Measurements from ENCODE around the gene ARHGAP24. TPM values are rescaled to one million over a fixed set of nuclear protein-coding genes. Genes with fewer than 3 reads are reported as not detected.

The ARHGAP24 gene
- total and polyA plus RNA-seq, 2 of the 13 experiments (the other 11 are each of a cell fraction or from before 2014, with no cell fraction given), result 0.07 to 0.55 TPM

DNA sequence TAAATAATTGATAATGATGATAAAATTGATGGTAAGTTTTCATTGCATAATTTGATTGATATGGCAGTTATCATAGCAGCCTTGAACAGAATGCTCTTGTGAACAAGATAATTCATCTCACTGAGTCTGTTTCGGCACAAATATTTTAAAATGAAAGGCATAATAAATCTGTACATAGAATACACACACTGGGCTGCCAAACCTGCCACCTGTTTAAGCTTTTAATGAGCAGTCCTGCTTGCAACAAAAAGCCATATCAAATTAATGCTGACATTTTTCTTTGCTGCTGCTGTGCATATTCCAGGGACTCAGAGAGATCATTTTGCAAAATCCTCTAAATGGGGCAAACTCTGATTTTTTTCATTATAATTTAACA lies 201.1 kb downstream of the ARHGAP24 start:
- Histone ChIP-seq H3K4me2 (ENCODE audit: low read depth, low read length) (no peak overlapping the region), H3K9me3 (ENCODE audit: low read length) (no peaks in the 10 kb centered on the region), H3K27ac (ENCODE audit: extremely low read length, insufficient read depth, low read length) (no peak overlapping the region), H3K9ac (ENCODE audit: insufficient read depth, low read depth, low read length) (no peak overlapping the region), H3K4me3 (replicated peaks in 1 of 3; ENCODE audit: insufficient read depth in 1 of 3, low read depth in 2 of 3, low read length in 3 of 3) (no peak overlapping the region), H2AFZ (ENCODE audit: low read length) (no peak overlapping the region), H3K27me3 (ENCODE audit: control insufficient read depth in 1 of 2, insufficient read depth in 2 of 2, low read length in 2 of 2) (no peaks in the 10 kb centered on the region), H3K4me1 (ENCODE audit: insufficient read depth, low read length) (no peaks in the 10 kb centered on the region), H4K20me1 (ENCODE audit: insufficient read depth, low read length) (no peaks in the 10 kb centered on the region), H3K79me2 (ENCODE audit: insufficient read depth, low read length) (no peaks in the 10 kb centered on the region), H3K36me3 (replicated peaks in 1 of 2; ENCODE audit: control insufficient read depth in 1 of 2, insufficient read depth in 2 of 2, low read length in 2 of 2) (no peaks in the 10 kb centered on the region)
- DNase-seq (ENCODE audit: low spot score), result no peak
- in situ Hi-C loops (cut with HindIII; ENCODE audit: extremely low pct_ligation_motif_present, low pct_unique_long_range_greater_than_20kb) (no loop called here), intact Hi-C loops (cut with micrococcal nuclease; ENCODE audit: unreplicated experiment) (no loop called here)
- POLR2A ChIA-PET, result no interaction called here
- no peak for TF ChIP-seq HNRNPUL1 (IDR thresholded peaks at IDR 0.05; ENCODE audit: low read depth, low read length)
- TF ChIP-seq KDM1A (CRISPR knock-in tag; IDR thresholded peaks at IDR 0.05), result no peak
- TF ChIP-seq, protein P1, sequence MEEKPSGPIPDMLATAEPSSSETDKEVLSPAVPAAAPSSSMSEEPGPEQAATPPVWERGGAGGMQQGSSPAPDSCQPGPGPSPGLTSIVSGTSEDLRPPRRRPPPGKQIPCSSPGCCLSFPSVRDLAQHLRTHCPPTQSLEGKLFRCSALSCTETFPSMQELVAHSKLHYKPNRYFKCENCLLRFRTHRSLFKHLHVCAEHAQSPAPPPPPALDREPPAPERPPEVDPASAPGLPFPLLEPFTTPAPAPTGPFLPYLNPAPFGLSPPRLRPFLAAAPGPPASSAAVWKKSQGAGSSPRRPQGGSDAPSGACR (CRISPR knock-in tag; IDR thresholded peaks at IDR 0.05), result no peak
- TF ChIP-seq ZFP36L2 (CRISPR knock-in tag; IDR thresholded peaks at IDR 0.05), result no peak
- TF ChIP-seq MAFK (conservative IDR thresholded peaks at IDR 0.05 in 1 of 2, IDR thresholded peaks at IDR 0.05 in 1 of 2; ENCODE audit: low read length in 2 of 2), result no peak
- TF ChIP-seq, protein P2, sequence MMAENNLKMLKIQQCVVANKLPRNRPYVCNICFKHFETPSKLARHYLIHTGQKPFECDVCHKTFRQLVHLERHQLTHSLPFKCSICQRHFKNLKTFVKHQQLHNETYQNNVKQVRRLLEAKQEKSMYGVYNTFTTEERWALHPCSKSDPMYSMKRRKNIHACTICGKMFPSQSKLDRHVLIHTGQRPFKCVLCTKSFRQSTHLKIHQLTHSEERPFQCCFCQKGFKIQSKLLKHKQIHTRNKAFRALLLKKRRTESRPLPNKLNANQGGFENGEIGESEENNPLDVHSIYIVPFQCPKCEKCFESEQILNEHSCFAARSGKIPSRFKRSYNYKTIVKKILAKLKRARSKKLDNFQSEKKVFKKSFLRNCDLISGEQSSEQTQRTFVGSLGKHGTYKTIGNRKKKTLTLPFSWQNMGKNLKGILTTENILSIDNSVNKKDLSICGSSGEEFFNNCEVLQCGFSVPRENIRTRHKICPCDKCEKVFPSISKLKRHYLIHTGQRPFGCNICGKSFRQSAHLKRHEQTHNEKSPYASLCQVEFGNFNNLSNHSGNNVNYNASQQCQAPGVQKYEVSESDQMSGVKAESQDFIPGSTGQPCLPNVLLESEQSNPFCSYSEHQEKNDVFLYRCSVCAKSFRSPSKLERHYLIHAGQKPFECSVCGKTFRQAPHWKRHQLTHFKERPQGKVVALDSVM (CRISPR knock-in tag; IDR thresholded peaks at IDR 0.05), result no peak
- TF ChIP-seq ZNF569 (CRISPR knock-in tag; IDR thresholded peaks at IDR 0.05; ENCODE audit: borderline replicate concordance), result no peak
- no peak for TF ChIP-seq EZH2 (conservative IDR thresholded peaks at IDR 0.05; ENCODE audit: low read depth, low read length)
- no peak for TF ChIP-seq HMG20A (CRISPR knock-in tag; IDR thresholded peaks at IDR 0.05; ENCODE audit: borderline replicate concordance)
- TF ChIP-seq SMARCE1 (IDR thresholded peaks at IDR 0.05; ENCODE audit: borderline replicate concordance), result no peak
- no peak for TF ChIP-seq ZNF747 (CRISPR knock-in tag; IDR thresholded peaks at IDR 0.05; ENCODE audit: borderline replicate concordance)
- no peak for TF ChIP-seq NRL (CRISPR knock-in tag; IDR thresholded peaks at IDR 0.05; ENCODE audit: borderline replicate concordance)
- TF ChIP-seq, protein P3, sequence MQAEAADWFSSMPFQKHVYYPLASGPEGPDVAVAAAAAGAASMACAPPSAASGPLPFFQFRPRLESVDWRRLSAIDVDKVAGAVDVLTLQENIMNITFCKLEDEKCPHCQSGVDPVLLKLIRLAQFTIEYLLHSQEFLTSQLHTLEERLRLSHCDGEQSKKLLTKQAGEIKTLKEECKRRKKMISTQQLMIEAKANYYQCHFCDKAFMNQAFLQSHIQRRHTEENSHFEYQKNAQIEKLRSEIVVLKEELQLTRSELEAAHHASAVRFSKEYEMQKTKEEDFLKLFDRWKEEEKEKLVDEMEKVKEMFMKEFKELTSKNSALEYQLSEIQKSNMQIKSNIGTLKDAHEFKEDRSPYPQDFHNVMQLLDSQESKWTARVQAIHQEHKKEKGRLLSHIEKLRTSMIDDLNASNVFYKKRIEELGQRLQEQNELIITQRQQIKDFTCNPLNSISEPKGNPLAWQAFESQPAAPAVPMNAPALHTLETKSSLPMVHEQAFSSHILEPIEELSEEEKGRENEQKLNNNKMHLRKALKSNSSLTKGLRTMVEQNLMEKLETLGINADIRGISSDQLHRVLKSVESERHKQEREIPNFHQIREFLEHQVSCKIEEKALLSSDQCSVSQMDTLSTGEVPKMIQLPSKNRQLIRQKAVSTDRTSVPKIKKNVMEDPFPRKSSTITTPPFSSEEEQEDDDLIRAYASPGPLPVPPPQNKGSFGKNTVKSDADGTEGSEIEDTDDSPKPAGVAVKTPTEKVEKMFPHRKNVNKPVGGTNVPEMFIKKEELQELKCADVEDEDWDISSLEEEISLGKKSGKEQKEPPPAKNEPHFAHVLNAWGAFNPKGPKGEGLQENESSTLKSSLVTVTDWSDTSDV (CRISPR knock-in tag; IDR thresholded peaks at IDR 0.05), result no peak
- TF ChIP-seq ZNF235 (CRISPR knock-in tag; IDR thresholded peaks at IDR 0.05; ENCODE audit: borderline replicate concordance), result no peak
- TF ChIP-seq, protein P4, sequence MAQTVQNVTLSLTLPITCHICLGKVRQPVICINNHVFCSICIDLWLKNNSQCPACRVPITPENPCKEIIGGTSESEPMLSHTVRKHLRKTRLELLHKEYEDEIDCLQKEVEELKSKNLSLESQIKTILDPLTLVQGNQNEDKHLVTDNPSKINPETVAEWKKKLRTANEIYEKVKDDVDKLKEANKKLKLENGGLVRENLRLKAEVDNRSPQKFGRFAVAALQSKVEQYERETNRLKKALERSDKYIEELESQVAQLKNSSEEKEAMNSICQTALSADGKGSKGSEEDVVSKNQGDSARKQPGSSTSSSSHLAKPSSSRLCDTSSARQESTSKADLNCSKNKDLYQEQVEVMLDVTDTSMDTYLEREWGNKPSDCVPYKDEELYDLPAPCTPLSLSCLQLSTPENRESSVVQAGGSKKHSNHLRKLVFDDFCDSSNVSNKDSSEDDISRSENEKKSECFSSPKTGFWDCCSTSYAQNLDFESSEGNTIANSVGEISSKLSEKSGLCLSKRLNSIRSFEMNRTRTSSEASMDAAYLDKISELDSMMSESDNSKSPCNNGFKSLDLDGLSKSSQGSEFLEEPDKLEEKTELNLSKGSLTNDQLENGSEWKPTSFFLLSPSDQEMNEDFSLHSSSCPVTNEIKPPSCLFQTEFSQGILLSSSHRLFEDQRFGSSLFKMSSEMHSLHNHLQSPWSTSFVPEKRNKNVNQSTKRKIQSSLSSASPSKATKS (CRISPR knock-in tag; IDR thresholded peaks at IDR 0.05), result no peak
- TF ChIP-seq ZNF205 (CRISPR knock-in tag; IDR thresholded peaks at IDR 0.05), result no peak
- no peak for TF ChIP-seq ZNF564 (CRISPR knock-in tag; IDR thresholded peaks at IDR 0.05)
- TF ChIP-seq RARG (CRISPR knock-in tag; IDR thresholded peaks at IDR 0.05; ENCODE audit: low read depth), result no peak
- TF ChIP-seq ZNF431 (CRISPR knock-in tag; IDR thresholded peaks at IDR 0.05; ENCODE audit: borderline replicate concordance, low read depth), result no peak
- CTCF ChIA-PET (ENCODE audit: low intra/inter-chr PET ratio, low total read pairs), result no interaction called here
- no peak for ATAC-seq
- BruUV-seq (replicated peaks), result no TSS peak
- no peak for FAIRE-seq
- 39% methylated on average over 1 of the region's 1 CpG for WGBS (ENCODE audit: low lambda C conversion rate)

Measured in HepG2 (cell line).